ENCODE measurements around the gene PTTG1IP2. TPM values are rescaled to one million over a fixed set of nuclear protein-coding genes. Genes with fewer than 3 reads are reported as not detected.

The PTTG1IP2 gene
- total RNA-seq, 2 experiments from 2014 or later = not detected

GRCh38 chr7:90485734-90486316, 16.4 kb downstream of the PTTG1IP2 start:
- DNase-seq (ENCODE audit: low spot score) = no peak
- Histone ChIP-seq H3K4me1 (ENCODE audit: insufficient read depth, low read length, poor library complexity, severe bottlenecking) (no peaks in the 10 kb centered on the region), H3K4me2 (ENCODE audit: low read length) (no peak overlapping the region), H3K36me3 (ENCODE audit: insufficient read depth, low read length) (no peaks in the 10 kb centered on the region), H3K4me3 (ENCODE audit: low read depth, low read length, poor library complexity, severe bottlenecking) (no peak overlapping the region), H4K20me1 (ENCODE audit: insufficient read depth, low read length) (no peaks in the 10 kb centered on the region), H2AFZ (ENCODE audit: low read length) (no peak overlapping the region), H3K9me2 (ENCODE audit: insufficient read depth, low read length) (no peaks in the 10 kb centered on the region), H3K79me2 (ENCODE audit: insufficient read depth, low read depth, low read length) (no peaks in the 10 kb centered on the region), H3K9me3 (ENCODE audit: low read length) (no peaks in the 10 kb centered on the region), H3K27ac (ENCODE audit: low read depth, low read length, poor library complexity, severe bottlenecking) (no peak overlapping the region)
- POLR2A ChIA-PET = interaction anchor here (0.6 to 1.1 kb wide), 3 partner anchors 26 to 1596 kb away, joined by 3 to 6 read pairs (median 3); no protein-coding TSS in a partner anchor
- BruUV-seq (replicated peaks) = no TSS peak
- intact Hi-C loops (cut with micrococcal nuclease; ENCODE audit: unreplicated experiment) = loop anchor here (10.0 kb wide), 1 partner anchor 59 kb away; no protein-coding TSS in a partner anchor
- no peak for TF ChIP-seq CTCF (conservative IDR thresholded peaks at IDR 0.05; ENCODE audit: low read length)
- no peak for TF ChIP-seq EZH2phosphoT487 (IDR thresholded peaks at IDR 0.05; ENCODE audit: borderline replicate concordance, low read depth, low read length)
- CTCF ChIA-PET (ENCODE audit: unreplicated experiment) = no interaction called here

- H3K79me2 ChIP-seq (ENCODE audit: insufficient read depth, low read depth, low read length) = no peaks in the 10 kb centered on the region
- POLR2A ChIA-PET = interaction anchor here (0.8 to 1.0 kb wide), 2 partner anchors 24 to 253 kb away, joined by 3 read pairs; no protein-coding TSS in a partner anchor
- no peak for DNase-seq (ENCODE audit: low spot score)
- TF ChIP-seq EZH2phosphoT487 (IDR thresholded peaks at IDR 0.05; ENCODE audit: borderline replicate concordance, low read depth, low read length) (no peak), CTCF (conservative IDR thresholded peaks at IDR 0.05; ENCODE audit: low read length) (no peak)
- no peak overlapping the region for H3K4me2 ChIP-seq (ENCODE audit: low read length)
- no peaks in the 10 kb centered on the region for H3K9me2 ChIP-seq (ENCODE audit: insufficient read depth, low read length)
- H3K9me3 ChIP-seq (ENCODE audit: low read length) = no peaks in the 10 kb centered on the region
- H3K27ac ChIP-seq (ENCODE audit: low read depth, low read length, poor library complexity, severe bottlenecking) = no peak overlapping the region
- intact Hi-C loops (cut with micrococcal nuclease; ENCODE audit: unreplicated experiment) = loop anchor here (10.0 kb wide), 1 partner anchor 57 kb away; no protein-coding TSS in a partner anchor
- H3K4me1 ChIP-seq (ENCODE audit: insufficient read depth, low read length, poor library complexity, severe bottlenecking) = no peaks in the 10 kb centered on the region
- CTCF ChIA-PET (ENCODE audit: unreplicated experiment) = no interaction called here
- no peak overlapping the region for H2AFZ ChIP-seq (ENCODE audit: low read length)
- no TSS peak for BruUV-seq (replicated peaks)
- no peaks in the 10 kb centered on the region for H3K36me3 ChIP-seq (ENCODE audit: insufficient read depth, low read length)
- H3K4me3 ChIP-seq (ENCODE audit: low read depth, low read length, poor library complexity, severe bottlenecking) = no peak overlapping the region
- H4K20me1 ChIP-seq (ENCODE audit: insufficient read depth, low read length) = no peaks in the 10 kb centered on the region
These were observed 18.4 kb downstream of the PTTG1IP2 start for GRCh38 chr7:90487808-90488207.

DNA sequence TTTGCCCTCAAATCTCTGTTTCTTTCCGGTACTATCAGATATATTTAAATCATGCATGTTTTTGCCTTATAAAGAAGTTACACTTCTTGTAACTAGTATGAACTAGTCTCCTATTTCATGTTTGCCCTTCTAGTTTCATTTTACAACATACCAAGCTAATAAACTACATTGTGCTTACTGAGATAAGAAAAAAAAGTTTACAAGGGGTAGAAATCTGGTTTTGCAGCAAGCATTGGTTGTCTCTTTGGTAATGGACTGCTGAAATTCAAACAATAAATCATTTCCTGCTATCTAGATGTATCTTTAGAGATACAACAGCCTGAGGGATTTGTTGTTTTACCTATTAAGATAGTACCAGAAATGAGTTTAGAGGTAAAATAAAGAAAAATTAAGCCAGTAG, 18.8 kb downstream of the PTTG1IP2 start:
- no peak overlapping the region for H3K4me2 ChIP-seq (ENCODE audit: low read length)
- DNase-seq (ENCODE audit: low spot score) = no peak
- BruUV-seq (replicated peaks) = no TSS peak
- H3K4me1 ChIP-seq (ENCODE audit: insufficient read depth, low read length, poor library complexity, severe bottlenecking) = no peaks in the 10 kb centered on the region
- ChIA-PET POLR2A (interaction anchor here (0.6 to 1.0 kb wide), 3 partner anchors 24 to 654 kb away, joined by 3 read pairs; no protein-coding TSS in a partner anchor), CTCF (ENCODE audit: unreplicated experiment) (no interaction called here)
- no peaks in the 10 kb centered on the region for H3K79me2 ChIP-seq (ENCODE audit: insufficient read depth, low read depth, low read length)
- no peaks in the 10 kb centered on the region for H3K9me3 ChIP-seq (ENCODE audit: low read length)
- no peak overlapping the region for H2AFZ ChIP-seq (ENCODE audit: low read length)
- intact Hi-C loops (cut with micrococcal nuclease; ENCODE audit: unreplicated experiment) = loop anchor here (10.0 kb wide), 1 partner anchor 57 kb away; no protein-coding TSS in a partner anchor
- H3K4me3 ChIP-seq (ENCODE audit: low read depth, low read length, poor library complexity, severe bottlenecking) = no peak overlapping the region
- H3K27ac ChIP-seq (ENCODE audit: low read depth, low read length, poor library complexity, severe bottlenecking) = no peak overlapping the region
- H3K9me2 ChIP-seq (ENCODE audit: insufficient read depth, low read length) = no peaks in the 10 kb centered on the region
- H3K36me3 ChIP-seq (ENCODE audit: insufficient read depth, low read length) = no peaks in the 10 kb centered on the region
- no peaks in the 10 kb centered on the region for H4K20me1 ChIP-seq (ENCODE audit: insufficient read depth, low read length)
- TF ChIP-seq EZH2phosphoT487 (IDR thresholded peaks at IDR 0.05; ENCODE audit: borderline replicate concordance, low read depth, low read length) = no peak
- TF ChIP-seq CTCF (conservative IDR thresholded peaks at IDR 0.05; ENCODE audit: low read length) = no peak
